Measurements from ENCODE around the gene NAMPT.

NAMPT gene

DNA sequence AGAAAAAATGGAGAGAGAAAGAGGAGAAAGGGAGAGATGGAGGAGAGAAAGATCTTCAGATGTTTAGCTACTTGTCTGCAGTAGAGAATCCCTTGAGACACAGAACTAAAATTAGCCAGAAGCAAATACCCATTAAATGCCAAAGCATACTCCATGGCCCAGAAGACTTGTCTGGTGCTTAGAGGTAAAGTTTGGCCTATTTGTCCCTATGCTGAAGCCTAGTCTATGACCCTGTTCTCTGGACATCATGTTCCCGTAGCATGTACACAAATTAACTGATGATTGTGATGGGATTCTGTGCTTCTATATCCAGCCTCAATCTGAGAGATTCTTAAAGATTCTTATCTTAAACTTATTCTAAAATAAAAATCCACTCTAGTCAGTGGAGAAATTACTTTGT, 85.8 kb downstream of the NAMPT start:
- H3K27ac ChIP-seq, result no peak overlapping the region
- TF ChIP-seq, protein P1, sequence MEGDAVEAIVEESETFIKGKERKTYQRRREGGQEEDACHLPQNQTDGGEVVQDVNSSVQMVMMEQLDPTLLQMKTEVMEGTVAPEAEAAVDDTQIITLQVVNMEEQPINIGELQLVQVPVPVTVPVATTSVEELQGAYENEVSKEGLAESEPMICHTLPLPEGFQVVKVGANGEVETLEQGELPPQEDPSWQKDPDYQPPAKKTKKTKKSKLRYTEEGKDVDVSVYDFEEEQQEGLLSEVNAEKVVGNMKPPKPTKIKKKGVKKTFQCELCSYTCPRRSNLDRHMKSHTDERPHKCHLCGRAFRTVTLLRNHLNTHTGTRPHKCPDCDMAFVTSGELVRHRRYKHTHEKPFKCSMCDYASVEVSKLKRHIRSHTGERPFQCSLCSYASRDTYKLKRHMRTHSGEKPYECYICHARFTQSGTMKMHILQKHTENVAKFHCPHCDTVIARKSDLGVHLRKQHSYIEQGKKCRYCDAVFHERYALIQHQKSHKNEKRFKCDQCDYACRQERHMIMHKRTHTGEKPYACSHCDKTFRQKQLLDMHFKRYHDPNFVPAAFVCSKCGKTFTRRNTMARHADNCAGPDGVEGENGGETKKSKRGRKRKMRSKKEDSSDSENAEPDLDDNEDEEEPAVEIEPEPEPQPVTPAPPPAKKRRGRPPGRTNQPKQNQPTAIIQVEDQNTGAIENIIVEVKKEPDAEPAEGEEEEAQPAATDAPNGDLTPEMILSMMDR (conservative IDR thresholded peaks at IDR 0.05), result no peak
- no peak for TF ChIP-seq ZFX (IDR thresholded peaks at IDR 0.05)

Measured in C4-2B (cell line).